HCT116 (cell line): ENCODE results near the gene HILPDA. TPM values are rescaled to one million over a fixed set of nuclear protein-coding genes. Genes with fewer than 3 reads are reported as not detected.

ENCODE experiments used
- ATAC-seq: fragments of 200-7000 bp; cut with Tn5 transposase; 2 replicates; pipeline ENCODE4 v1.9.1; 2020; ENCODE audit warnings: mild to moderate bottlenecking, moderate library complexity
- BruUV-seq: library from RNA; stranded (reverse); fragments of 400-500 nt; replicated peaks from 2 replicates; lab custom pipeline; 2021; lab: Mats Ljungman, UMichigan
- CTCF ChIA-PET: fragments of 300-600 bp; sonication (Branson Sonifier 250); formaldehyde crosslinking; loops from one replicate; lab custom pipeline; 2021; ENCODE audit warnings: antibody characterized with exemption; lab: Charles Lee
- POLR2A ChIA-PET: fragments of 300-600, 350-600 bp; sonication (Branson Sonifier 250); formaldehyde crosslinking; loops from one replicate; lab custom pipeline; 2021; ENCODE audit warnings: antibody characterized with exemption; lab: Charles Lee
- RAD21 ChIA-PET, 2 experiments: fragments of 300-600 bp; sonication (Branson Sonifier 250); formaldehyde crosslinking; loops; one replicate each; lab custom pipeline; 2023; ENCODE audit warnings: low total read pairs in 2 of 2; ENCODE audit not compliant: uncharacterized antibody in 2 of 2, unreplicated experiment in 2 of 2, low non-redundant PET in 1 of 2; lab: Charles Lee
- DNase-seq: peaks from one replicate; pipeline ENCODE4 v3.0.0-alpha.2; 2010; ENCODE audit warnings: low read depth, low spot score
- H2AFZ ChIP-seq: fragments of 200-600 bp; shearing (Covaris generic), sonication (generic); 2 replicates; pipeline ENCODE4 v1.6.1; 2017; ENCODE audit warnings: low read depth, mixed run types, mixed read lengths, antibody characterized with exemption, low read length; ENCODE audit not compliant: poor library complexity, severe bottlenecking
- H3K27ac ChIP-seq: 2 replicates; pipeline ENCODE4 v1.5.1; 2012; ENCODE audit warnings: low read depth, low read length
- H3K27me3 ChIP-seq: fragments of 200-600 bp; sonication (generic); 2 replicates; pipeline ENCODE4 v1.6.1; 2016; ENCODE audit warnings: mixed run types, low read length, mixed read lengths; ENCODE audit not compliant: insufficient read depth
- H3K36me3 ChIP-seq, 2 experiments: fragments of 200-500 bp in 1 of 2; fragments of 200-600 bp in 1 of 2; sonication (Bioruptor generic) in 1 of 2; sonication (generic) in 1 of 2; 2 replicates each; pipeline versions ENCODE4 v1.5.1 to v1.6.1; 2014 to 2016; ENCODE audit warnings: low read length in 2 of 2, inconsistent platforms in 1 of 2, mixed read lengths in 1 of 2, mixed run types in 1 of 2; ENCODE audit not compliant: insufficient read depth in 2 of 2, control insufficient read depth in 1 of 2
- H3K4me1 ChIP-seq, 2 experiments: fragments of 200-600 bp in 1 of 2; sonication (generic) in 1 of 2; 2 replicates each; pipeline versions ENCODE4 v1.5.1 to v1.6.1; 2012 to 2017; ENCODE audit warnings: low read length in 2 of 2, inconsistent platforms in 1 of 2, mild to moderate bottlenecking in 1 of 2, mixed read lengths in 1 of 2, mixed run types in 1 of 2, moderate library complexity in 1 of 2; ENCODE audit not compliant: insufficient read depth in 2 of 2, control insufficient read depth in 1 of 2
- H3K4me2 ChIP-seq: fragments of 200-600 bp; sonication (generic); 2 replicates; pipeline ENCODE4 v1.6.1; 2017; ENCODE audit warnings: mixed run types, low read length, mixed read lengths
- H3K4me3 ChIP-seq, 2 experiments: fragments of 200-600 bp in 1 of 2; sonication (generic) in 1 of 2; replicated peaks in 1 of 2; 2 replicates each; pipeline ENCODE4 v1.5.1; 2011 to 2016; ENCODE audit warnings: low read length in 2 of 2, control low read depth in 1 of 2, low read depth in 1 of 2, mild to moderate bottlenecking in 1 of 2, mixed read lengths in 1 of 2, mixed run types in 1 of 2
- H3K79me2 ChIP-seq: fragments of 200-600 bp; sonication (generic); 2 replicates; pipeline ENCODE4 v1.6.1; 2017; ENCODE audit warnings: mild to moderate bottlenecking, mixed run types, low read length, moderate library complexity, mixed read lengths; ENCODE audit not compliant: insufficient read depth
- H3K9ac ChIP-seq: fragments of 200-600 bp; sonication (generic); 2 replicates; pipeline ENCODE4 v1.6.1; 2016; ENCODE audit warnings: low read length, mixed read lengths
- H3K9me2 ChIP-seq: fragments of 200-600 bp; sonication (generic), shearing (Covaris generic); 2 replicates; pipeline ENCODE4 v1.6.1; 2017; ENCODE audit warnings: mixed run types, mild to moderate bottlenecking, moderate library complexity; ENCODE audit not compliant: insufficient read depth
- H3K9me3 ChIP-seq, 2 experiments: fragments of 200-500 bp in 1 of 2; fragments of 200-600 bp in 1 of 2; sonication (Bioruptor generic) in 1 of 2; sonication (generic) in 1 of 2; 2 replicates each; pipeline ENCODE4 v1.6.1; 2014 to 2017; ENCODE audit warnings: low read length in 2 of 2, mixed read lengths in 2 of 2, inconsistent platforms in 1 of 2, low read depth in 1 of 2, mild to moderate bottlenecking in 1 of 2, mixed run types in 1 of 2, moderate library complexity in 1 of 2; ENCODE audit not compliant: control insufficient read depth in 1 of 2, insufficient read depth in 1 of 2
- H4K20me1 ChIP-seq: fragments of 200-600 bp; sonication (generic), shearing (Covaris generic); 2 replicates; pipeline ENCODE4 v1.6.1; 2017; ENCODE audit warnings: mixed run types, mild to moderate bottlenecking, moderate library complexity; ENCODE audit not compliant: insufficient read depth
- CEBPB ChIP-seq: IDR thresholded peaks from 2 replicates; pipeline ENCODE4 v1.6.1; 2012; ENCODE audit warnings: low read depth
- EGR1 ChIP-seq: IDR thresholded peaks from 2 replicates; pipeline ENCODE4 v1.6.1; 2012; ENCODE audit warnings: low read depth
- RAD21 ChIP-seq: IDR thresholded peaks from 2 replicates; pipeline ENCODE4 v1.6.1; 2012; ENCODE audit warnings: low read depth, mild to moderate bottlenecking
- intact Hi-C: fragments of 100-400 bp; cut with micrococcal nuclease; formaldehyde crosslinking; loops from 2 replicates; pipeline ENCODE4 v1.10.0; 2022
- total RNA-seq: library from RNA; stranded (reverse); gene quantifications from one replicate; pipeline ENCODE4 v1.2.1, GENCODE V29; 2021; ENCODE audit not compliant: unreplicated experiment
- TF ChIP-seq, protein P1 (sequence below): IDR thresholded peaks from 2 replicates; pipeline ENCODE4 v1.6.1; 2012; ENCODE audit warnings: low read depth
- TF ChIP-seq, protein P2 (sequence below): IDR thresholded peaks from 2 replicates; pipeline ENCODE4 v1.6.1; 2012
- TF ChIP-seq, protein P3 (sequence below), 3 experiments: fragments of 200-600 bp in 1 of 3; sonication (generic) in 1 of 3; IDR thresholded peaks in 2 of 3; conservative IDR thresholded peaks in 1 of 3; 2 replicates each; pipeline ENCODE4 v1.5.1; 2012 to 2017; ENCODE audit warnings: low read depth in 2 of 3, low read length in 2 of 3, antibody characterized with exemption in 1 of 3, borderline replicate concordance in 1 of 3, control low read depth in 1 of 3, mild to moderate bottlenecking in 1 of 3, mixed read lengths in 1 of 3, mixed run types in 1 of 3, moderate library complexity in 1 of 3; ENCODE audit not compliant: insufficient read depth in 1 of 3

The HILPDA gene
- total RNA-seq, 1 experiment from 2014 or later: 32.8 TPM

DNA sequence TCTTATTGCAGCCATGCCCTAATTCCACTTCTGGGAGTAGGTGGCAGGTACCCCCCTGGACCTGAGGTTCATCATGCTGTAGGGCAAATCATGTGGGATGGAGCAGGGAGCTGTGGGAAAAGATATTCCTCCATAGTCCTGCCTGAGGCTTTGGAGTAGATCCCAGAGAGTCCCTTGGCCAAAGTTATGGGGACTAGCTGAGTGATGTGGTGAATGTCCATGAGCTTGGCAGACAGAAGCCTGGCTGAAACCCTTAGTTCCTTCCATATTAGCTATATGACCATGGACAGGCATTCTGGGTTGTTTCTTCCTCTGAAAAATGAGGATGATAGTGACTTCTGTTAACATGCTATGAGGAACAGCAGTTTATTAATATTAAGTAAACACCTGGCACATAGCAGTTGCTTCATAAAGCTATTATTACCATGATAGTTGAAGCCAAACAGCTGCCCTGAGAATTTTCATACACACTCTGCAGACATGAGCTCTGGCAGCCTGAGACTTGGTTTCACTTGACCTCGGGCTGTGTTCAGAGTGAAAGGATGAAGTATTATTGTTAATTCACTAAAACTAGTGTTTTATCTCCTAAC is 30.9 kb upstream of the HILPDA start:
- Histone ChIP-seq H3K27me3 (no peaks in the 10 kb centered on the region), H3K9me3 (no peaks in the 10 kb centered on the region), H3K4me1 (peaks cover 0 to 11% of the 10 kb centered on the region in 2 experiments; a peak in 1 of 4 replicates), H3K9me2 (no peaks in the 10 kb centered on the region), H3K27ac (no peak overlapping the region), H2AFZ (no peak overlapping the region)
- intact Hi-C loops: loop anchor here (1.0 kb wide), 2 partner anchors 26 to 77 kb away; no protein-coding TSS in a partner anchor
- POLR2A ChIA-PET: interaction anchor here (1.2 kb wide), 1 partner anchor 10 kb away, joined by 3 read pairs; no protein-coding TSS in a partner anchor
- CTCF ChIA-PET: interaction anchor here (0.9 to 5.2 kb wide), 9 partner anchors 8 to 439 kb away, joined by 3 to 114 read pairs (median 24); partner anchors contain the start of genes HILPDA and IMPDH1
- RAD21 ChIA-PET: no interaction called here
- no TSS peak for BruUV-seq
- TF ChIP-seq, protein P1, sequence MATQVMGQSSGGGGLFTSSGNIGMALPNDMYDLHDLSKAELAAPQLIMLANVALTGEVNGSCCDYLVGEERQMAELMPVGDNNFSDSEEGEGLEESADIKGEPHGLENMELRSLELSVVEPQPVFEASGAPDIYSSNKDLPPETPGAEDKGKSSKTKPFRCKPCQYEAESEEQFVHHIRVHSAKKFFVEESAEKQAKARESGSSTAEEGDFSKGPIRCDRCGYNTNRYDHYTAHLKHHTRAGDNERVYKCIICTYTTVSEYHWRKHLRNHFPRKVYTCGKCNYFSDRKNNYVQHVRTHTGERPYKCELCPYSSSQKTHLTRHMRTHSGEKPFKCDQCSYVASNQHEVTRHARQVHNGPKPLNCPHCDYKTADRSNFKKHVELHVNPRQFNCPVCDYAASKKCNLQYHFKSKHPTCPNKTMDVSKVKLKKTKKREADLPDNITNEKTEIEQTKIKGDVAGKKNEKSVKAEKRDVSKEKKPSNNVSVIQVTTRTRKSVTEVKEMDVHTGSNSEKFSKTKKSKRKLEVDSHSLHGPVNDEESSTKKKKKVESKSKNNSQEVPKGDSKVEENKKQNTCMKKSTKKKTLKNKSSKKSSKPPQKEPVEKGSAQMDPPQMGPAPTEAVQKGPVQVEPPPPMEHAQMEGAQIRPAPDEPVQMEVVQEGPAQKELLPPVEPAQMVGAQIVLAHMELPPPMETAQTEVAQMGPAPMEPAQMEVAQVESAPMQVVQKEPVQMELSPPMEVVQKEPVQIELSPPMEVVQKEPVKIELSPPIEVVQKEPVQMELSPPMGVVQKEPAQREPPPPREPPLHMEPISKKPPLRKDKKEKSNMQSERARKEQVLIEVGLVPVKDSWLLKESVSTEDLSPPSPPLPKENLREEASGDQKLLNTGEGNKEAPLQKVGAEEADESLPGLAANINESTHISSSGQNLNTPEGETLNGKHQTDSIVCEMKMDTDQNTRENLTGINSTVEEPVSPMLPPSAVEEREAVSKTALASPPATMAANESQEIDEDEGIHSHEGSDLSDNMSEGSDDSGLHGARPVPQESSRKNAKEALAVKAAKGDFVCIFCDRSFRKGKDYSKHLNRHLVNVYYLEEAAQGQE: no peak
- no peak for TF ChIP-seq CEBPB
- no peak for TF ChIP-seq EGR1
- TF ChIP-seq, all 23 proteins: peak for 0
- Histone ChIP-seq H3K4me2 (no peak overlapping the region), H3K4me3 (no peak overlapping the region), H3K9ac (no peak overlapping the region), H4K20me1 (no peaks in the 10 kb centered on the region), H3K79me2 (no peaks in the 10 kb centered on the region), H3K36me3 (no peaks in the 10 kb centered on the region)
- DNase-seq (no peak), ATAC-seq (no peak)

DNA sequence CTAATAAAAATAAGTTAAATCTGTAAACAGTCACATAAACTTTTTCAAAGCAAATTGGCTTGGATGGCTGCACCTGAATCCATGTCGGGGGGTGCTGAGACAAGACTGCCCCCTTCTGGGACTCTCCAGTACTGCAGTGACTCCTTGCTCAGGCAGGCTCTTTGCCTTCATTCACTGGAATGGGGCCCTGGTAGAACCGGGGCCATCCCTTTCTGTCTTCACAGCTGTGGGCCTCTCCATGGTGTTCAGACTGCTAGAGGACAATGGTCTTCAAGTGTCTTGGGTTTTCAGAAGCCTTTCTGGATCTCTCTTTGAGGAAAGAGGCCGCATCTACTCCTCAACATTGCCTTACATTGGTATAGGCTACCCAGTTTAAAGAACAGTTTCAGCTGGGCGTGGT is 29.8 kb upstream of the HILPDA start:
- Histone ChIP-seq H3K4me1 (peaks cover 0 to 16% of the 10 kb centered on the region in 2 experiments; a peak in 1 of 4 replicates), H3K79me2 (no peaks in the 10 kb centered on the region), H3K27me3 (no peaks in the 10 kb centered on the region), H3K9me3 (no peaks in the 10 kb centered on the region), H3K4me3 (no peak overlapping the region), H2AFZ (peak overlapping the region; percentile 77), H4K20me1 (no peaks in the 10 kb centered on the region), H3K27ac (no peak overlapping the region), H3K9ac (no peak overlapping the region), H3K36me3 (no peaks in the 10 kb centered on the region), H3K4me2 (no peak overlapping the region), H3K9me2 (no peaks in the 10 kb centered on the region)
- ChIA-PET POLR2A (no interaction called here), RAD21 (interaction anchor here (0.7 to 1.7 kb wide), 2 partner anchors 26 to 35 kb away, joined by 3 to 7 read pairs; no protein-coding TSS in a partner anchor), CTCF (interaction anchor here (0.7 to 5.2 kb wide), 14 partner anchors 9 to 788 kb away, joined by 3 to 114 read pairs (median 13); partner anchors contain the start of genes HILPDA and IMPDH1)
- intact Hi-C loops: loop anchor here (1.0 to 2.0 kb wide), 3 partner anchors 28 to 457 kb away; no protein-coding TSS in a partner anchor
- no TSS peak for BruUV-seq
- ATAC-seq (peak; percentile 80), DNase-seq (peak; percentile 57)
- TF ChIP-seq, protein P2, sequence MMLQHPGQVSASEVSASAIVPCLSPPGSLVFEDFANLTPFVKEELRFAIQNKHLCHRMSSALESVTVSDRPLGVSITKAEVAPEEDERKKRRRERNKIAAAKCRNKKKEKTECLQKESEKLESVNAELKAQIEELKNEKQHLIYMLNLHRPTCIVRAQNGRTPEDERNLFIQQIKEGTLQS: no peak
- TF ChIP-seq, protein P1: no peak
- TF ChIP-seq CEBPB (no peak), RAD21 (peak; percentile 93)
- TF ChIP-seq, protein P3, sequence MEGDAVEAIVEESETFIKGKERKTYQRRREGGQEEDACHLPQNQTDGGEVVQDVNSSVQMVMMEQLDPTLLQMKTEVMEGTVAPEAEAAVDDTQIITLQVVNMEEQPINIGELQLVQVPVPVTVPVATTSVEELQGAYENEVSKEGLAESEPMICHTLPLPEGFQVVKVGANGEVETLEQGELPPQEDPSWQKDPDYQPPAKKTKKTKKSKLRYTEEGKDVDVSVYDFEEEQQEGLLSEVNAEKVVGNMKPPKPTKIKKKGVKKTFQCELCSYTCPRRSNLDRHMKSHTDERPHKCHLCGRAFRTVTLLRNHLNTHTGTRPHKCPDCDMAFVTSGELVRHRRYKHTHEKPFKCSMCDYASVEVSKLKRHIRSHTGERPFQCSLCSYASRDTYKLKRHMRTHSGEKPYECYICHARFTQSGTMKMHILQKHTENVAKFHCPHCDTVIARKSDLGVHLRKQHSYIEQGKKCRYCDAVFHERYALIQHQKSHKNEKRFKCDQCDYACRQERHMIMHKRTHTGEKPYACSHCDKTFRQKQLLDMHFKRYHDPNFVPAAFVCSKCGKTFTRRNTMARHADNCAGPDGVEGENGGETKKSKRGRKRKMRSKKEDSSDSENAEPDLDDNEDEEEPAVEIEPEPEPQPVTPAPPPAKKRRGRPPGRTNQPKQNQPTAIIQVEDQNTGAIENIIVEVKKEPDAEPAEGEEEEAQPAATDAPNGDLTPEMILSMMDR (IDR thresholded peaks at IDR 0.05 in 2 of 3, conservative IDR thresholded peaks at IDR 0.05 in 1 of 3; ENCODE audit: borderline replicate concordance in 1 of 3, insufficient read depth in 1 of 3, low read depth in 2 of 3, low read length in 2 of 3): peak; percentile 91 to 97 (median 95)
